Activated T-cell treated with anti-CD3 and anti-CD28 coated beads, Interleukin-2, amount 50 U/mL, for 4 hours (primary cell): ENCODE results near the gene CCT8. TPM values are rescaled to one million over a fixed set of nuclear protein-coding genes. Genes with fewer than 3 reads are reported as not detected.
"Not testable (repeated sequence)": the region's sequence is repeated elsewhere in the genome, so short reads cannot be mapped to it uniquely, and the experiment has no call there.

Experiments
- ATAC-seq, 2 donors: fragments of 200-7000 bp; cut with Tn5 transposase; one replicate each; pipeline ENCODE4 v1.10.0; 2021
- DNase-seq: peaks from one replicate; pipeline ENCODE4 v3.0.0-alpha.2; 2020
- H3K27me3 Mint-ChIP-seq: one replicate; pipeline ENCODE4 v1.8.0; 2021; ENCODE audit warnings: low read depth, mixed read lengths
- H3K36me3 Mint-ChIP-seq: one replicate; pipeline ENCODE4 v1.8.0; 2022; ENCODE audit warnings: mixed read lengths; ENCODE audit not compliant: insufficient read depth
- H3K4me1 Mint-ChIP-seq: one replicate; pipeline ENCODE4 v1.8.0; 2021; ENCODE audit warnings: low read depth, mixed read lengths
- H3K4me3 Mint-ChIP-seq: one replicate; pipeline ENCODE4 v1.8.0; 2021; ENCODE audit warnings: mild to moderate bottlenecking, moderate library complexity, mixed read lengths
- H3K9me3 Mint-ChIP-seq: one replicate; pipeline ENCODE4 v1.8.0; 2021; ENCODE audit warnings: mixed read lengths
- total RNA-seq, 3 donors: library from RNA; stranded (reverse); gene quantifications; one replicate each; pipeline ENCODE4 v1.2.1, GENCODE V29; 2021

The CCT8 gene
- total RNA-seq, 3 donors from 2014 or later: 417 to 558 (median 510) TPM

GRCh38 chr21:29085106-29085752 is 11.8 kb upstream of the CCT8 start:
- Mint-ChIP-seq H3K27me3 (no peaks in the 10 kb centered on the region), H3K9me3 (no peaks in the 10 kb centered on the region), H3K4me3 (no peak overlapping the region), H3K4me1 (peaks cover 23% of the 10 kb centered on the region), H3K36me3 (peaks cover 4% of the 10 kb centered on the region)
- no peak for ATAC-seq
- no peak for DNase-seq

DNA sequence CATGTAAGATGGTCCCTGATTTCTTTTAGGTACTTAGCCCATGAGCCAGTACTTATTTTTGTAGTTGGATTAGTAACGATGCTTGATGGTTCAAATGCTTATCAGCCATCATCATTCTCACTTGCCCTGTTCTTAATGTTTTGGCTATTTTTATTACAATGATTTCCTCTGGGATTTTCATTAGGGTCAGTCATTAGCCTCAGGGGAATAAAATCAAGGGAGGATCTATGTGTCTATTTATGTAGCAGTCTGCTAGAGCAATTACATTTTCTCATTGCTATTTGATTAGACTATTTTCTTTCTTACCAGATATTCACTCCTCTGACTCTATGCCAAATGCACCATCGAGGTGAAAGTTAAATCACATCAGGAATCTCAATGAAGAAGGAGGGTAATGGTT is 10.9 kb upstream of the CCT8 start:
- DNase-seq: no peak
- Mint-ChIP-seq H3K36me3 (peaks cover 4% of the 10 kb centered on the region), H3K4me1 (peaks cover 32% of the 10 kb centered on the region), H3K27me3 (no peaks in the 10 kb centered on the region), H3K9me3 (no peaks in the 10 kb centered on the region), H3K4me3 (no peak overlapping the region)
- ATAC-seq: no peak

DNA sequence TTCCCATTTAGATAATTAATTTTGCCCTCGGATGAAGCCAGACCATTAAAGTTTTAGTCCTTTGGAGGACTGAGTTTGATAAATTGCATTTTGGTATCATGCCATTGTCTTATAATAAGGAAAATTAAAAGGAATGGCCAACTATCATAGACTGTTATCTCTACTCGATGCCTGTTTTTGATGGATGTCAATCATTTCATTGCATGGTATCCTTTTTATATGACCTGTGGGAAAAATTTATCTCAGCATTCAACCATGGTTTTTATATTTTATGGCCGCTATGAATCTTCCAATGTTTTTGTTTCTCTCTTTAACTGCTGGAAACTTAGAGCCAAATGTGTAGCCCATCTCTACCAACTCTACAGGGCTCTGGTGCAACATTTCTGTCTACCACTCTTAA is 9.9 kb upstream of the CCT8 start:
- H3K4me3 Mint-ChIP-seq: no peak overlapping the region
- ATAC-seq (no peak), DNase-seq (no peak)
- no peaks in the 10 kb centered on the region for H3K27me3 Mint-ChIP-seq
- no peaks in the 10 kb centered on the region for H3K9me3 Mint-ChIP-seq
- peaks cover 41% of the 10 kb centered on the region for H3K4me1 Mint-ChIP-seq
- peaks cover 4% of the 10 kb centered on the region for H3K36me3 Mint-ChIP-seq

DNA sequence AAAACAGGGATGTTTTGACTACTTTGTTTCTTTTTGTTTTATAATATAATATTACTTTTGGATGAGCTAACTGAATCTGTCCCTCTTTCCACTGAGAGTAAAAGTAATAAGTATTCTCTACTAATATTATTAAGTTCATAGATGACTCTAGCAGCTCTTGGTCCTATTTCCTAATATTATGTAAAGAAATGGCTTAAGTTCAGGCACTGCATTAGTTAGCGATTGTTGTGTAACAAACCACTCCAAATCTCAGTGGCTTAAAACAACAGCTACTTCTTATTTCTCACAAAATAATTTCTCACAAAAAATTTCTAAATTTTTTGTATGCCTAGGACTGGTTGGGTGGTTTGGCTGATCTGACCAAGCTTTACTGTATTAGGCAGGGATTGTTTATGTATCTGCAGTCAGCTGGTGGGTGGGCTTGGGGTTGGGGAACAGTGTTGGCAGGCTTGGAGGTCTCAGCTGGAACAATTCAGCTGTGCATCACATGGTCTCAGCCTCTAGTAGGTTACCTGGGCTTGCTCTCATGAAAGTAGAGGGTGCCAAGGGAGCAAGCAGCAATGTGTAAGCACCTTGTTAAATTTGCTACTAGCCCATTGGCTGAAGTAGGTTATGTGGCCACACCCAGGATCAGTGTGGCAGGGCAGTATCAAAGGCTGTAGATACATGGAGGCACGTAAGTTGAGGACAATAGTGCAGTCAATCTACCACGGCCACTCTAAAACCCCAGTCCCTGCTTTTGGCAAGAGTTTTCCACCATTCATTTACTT is 8.8 kb upstream of the CCT8 start:
- no peaks in the 10 kb centered on the region for H3K27me3 Mint-ChIP-seq
- H3K4me1 Mint-ChIP-seq: peaks cover 44% of the 10 kb centered on the region
- no peak overlapping the region for H3K4me3 Mint-ChIP-seq
- H3K36me3 Mint-ChIP-seq: peaks cover 4% of the 10 kb centered on the region
- no peaks in the 10 kb centered on the region for H3K9me3 Mint-ChIP-seq
- DNase-seq (no peak), ATAC-seq (no peak)

GRCh38 chr21:29080454-29080941 is 7.0 kb upstream of the CCT8 start:
- H3K36me3 Mint-ChIP-seq: no peaks in the 10 kb centered on the region
- peak overlapping the region; percentile 19 for H3K4me3 Mint-ChIP-seq
- no peak for ATAC-seq
- no peak for DNase-seq
- H3K27me3 Mint-ChIP-seq: no peaks in the 10 kb centered on the region
- H3K9me3 Mint-ChIP-seq: peaks cover 4% of the 10 kb centered on the region
- H3K4me1 Mint-ChIP-seq: peaks cover 58% of the 10 kb centered on the region

- DNase-seq (no peak), ATAC-seq (peak; percentile 47 to 48)
- Mint-ChIP-seq H3K27me3 (no peaks in the 10 kb centered on the region), H3K4me1 (peaks cover 62% of the 10 kb centered on the region), H3K36me3 (no peaks in the 10 kb centered on the region), H3K4me3 (peak overlapping the region; percentile 11), H3K9me3 (peaks cover 4% of the 10 kb centered on the region)
Measured at GRCh38 chr21:29078869-29079767, 5.7 kb upstream of the CCT8 start.

GRCh38 chr21:29077651-29078090 is 4.2 kb upstream of the CCT8 start:
- Mint-ChIP-seq H3K9me3 (peaks cover 4% of the 10 kb centered on the region), H3K27me3 (no peaks in the 10 kb centered on the region), H3K36me3 (peaks cover 7% of the 10 kb centered on the region), H3K4me3 (peak overlapping the region; percentile 85), H3K4me1 (peaks cover 64% of the 10 kb centered on the region)
- ATAC-seq: no peak
- no peak for DNase-seq

- Mint-ChIP-seq H3K36me3 (peaks cover 12% of the 10 kb centered on the region), H3K4me3 (peak overlapping the region; percentile 87), H3K4me1 (peaks cover 66% of the 10 kb centered on the region)
- not testable (repeated sequence) for H3K27me3 Mint-ChIP-seq, ATAC-seq, H3K9me3 Mint-ChIP-seq
- DNase-seq: peak; percentile 62
Measured at GRCh38 chr21:29076731-29077640, 3.5 kb upstream of the CCT8 start.

DNA sequence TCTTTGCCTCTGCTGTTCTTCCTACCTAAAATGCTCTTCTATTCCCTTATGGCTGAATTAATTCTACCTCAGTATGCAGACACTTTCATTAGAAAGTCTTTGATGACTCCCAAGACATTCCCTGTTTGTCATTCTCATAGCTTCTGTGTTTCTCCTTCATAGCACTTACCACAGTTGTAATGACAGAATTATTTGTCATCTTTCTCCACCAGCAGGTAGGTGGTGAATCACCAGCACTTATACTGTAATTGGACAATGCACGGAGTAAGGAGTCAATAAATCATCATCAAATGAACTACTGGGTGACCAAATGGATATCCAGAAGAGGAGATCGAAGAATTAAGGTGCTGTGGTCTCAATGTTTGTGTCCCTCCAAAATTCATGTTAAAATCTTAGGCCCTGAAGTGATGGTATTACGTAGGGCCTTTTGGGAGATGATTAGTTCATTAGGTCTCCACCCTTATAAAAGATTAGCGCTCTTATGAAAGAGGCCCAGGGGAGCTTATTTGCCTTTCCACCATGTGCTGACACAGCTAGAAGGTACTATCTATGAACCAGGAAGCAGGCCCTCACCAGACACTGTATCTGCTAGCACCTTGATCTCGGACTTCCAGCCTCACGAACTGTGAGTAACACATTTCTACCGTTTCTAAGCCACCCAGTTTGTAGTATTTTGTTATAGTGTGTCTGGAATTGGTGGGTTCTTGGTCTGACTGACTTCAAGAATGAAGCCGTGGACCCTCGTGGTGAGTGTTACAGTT is 2.4 kb upstream of the CCT8 start:
- Mint-ChIP-seq H3K4me1 (peaks cover 68% of the 10 kb centered on the region), H3K4me3 (peak overlapping the region; percentile 87), H3K9me3 (peaks cover 4% of the 10 kb centered on the region), H3K27me3 (no peaks in the 10 kb centered on the region), H3K36me3 (peaks cover 17% of the 10 kb centered on the region)
- DNase-seq: no peak
- no peak for ATAC-seq

DNA sequence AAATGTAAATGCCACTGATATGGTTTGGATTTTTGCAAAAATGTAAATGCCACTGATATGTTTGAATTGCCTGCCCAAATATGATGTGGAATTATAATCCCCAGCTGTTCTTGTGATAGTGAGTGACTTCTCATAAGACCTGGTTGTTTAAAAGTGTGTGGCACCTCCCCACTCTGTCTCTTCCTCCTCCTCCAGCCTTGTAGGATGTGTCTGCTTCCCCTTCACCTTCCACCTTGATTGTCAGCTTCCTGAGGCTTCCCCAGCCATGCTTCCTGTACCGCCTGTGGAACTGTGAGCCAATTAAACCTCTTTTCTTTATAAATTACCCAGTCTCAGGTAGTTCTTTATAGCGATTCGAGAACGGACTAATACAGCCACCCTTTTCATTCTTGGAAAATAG is 1.3 kb upstream of the CCT8 start:
- H3K9me3 Mint-ChIP-seq: peaks cover 4% of the 10 kb centered on the region
- peak overlapping the region; percentile 37 for H3K4me3 Mint-ChIP-seq
- H3K27me3 Mint-ChIP-seq: no peaks in the 10 kb centered on the region
- peaks cover 20% of the 10 kb centered on the region for H3K36me3 Mint-ChIP-seq
- no peak for DNase-seq
- ATAC-seq: no peak
- peaks cover 63% of the 10 kb centered on the region for H3K4me1 Mint-ChIP-seq

DNA sequence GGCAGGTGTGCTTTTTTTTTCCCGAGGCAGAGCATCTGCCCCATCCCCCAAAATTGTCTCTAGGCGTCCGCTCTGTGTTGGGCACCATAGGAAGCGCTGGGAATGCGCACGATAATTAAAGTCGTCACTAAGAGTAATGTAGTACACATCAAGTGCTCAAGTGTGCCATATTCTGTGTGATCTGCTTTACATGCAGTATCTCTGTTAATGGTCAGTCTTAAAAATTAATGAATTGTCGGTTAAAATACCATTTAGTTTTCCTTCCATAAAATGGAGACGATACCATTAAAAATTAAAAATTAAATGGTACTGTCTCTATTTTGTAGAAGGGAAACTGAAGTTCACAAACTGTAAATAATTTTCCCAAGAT is 544 bp upstream of the CCT8 start:
- ATAC-seq: peak; percentile 1 to 4
- Mint-ChIP-seq H3K4me3 (peak overlapping the region; percentile 99), H3K27me3 (no peaks in the 10 kb centered on the region), H3K9me3 (peaks cover 4% of the 10 kb centered on the region), H3K4me1 (peaks cover 57% of the 10 kb centered on the region), H3K36me3 (peaks cover 25% of the 10 kb centered on the region)
- DNase-seq: no peak

- DNase-seq: no peak
- peak; percentile 1 to 2 for ATAC-seq
- Mint-ChIP-seq H3K9me3 (peaks cover 4% of the 10 kb centered on the region), H3K27me3 (no peaks in the 10 kb centered on the region), H3K4me1 (peaks cover 52% of the 10 kb centered on the region), H3K36me3 (peaks cover 28% of the 10 kb centered on the region), H3K4me3 (peak overlapping the region; percentile 99)
Measured at GRCh38 chr21:29072873-29073221, 601 bp downstream of the CCT8 start.

GRCh38 chr21:29064850-29065481 is 8.5 kb downstream of the CCT8 start:
- Mint-ChIP-seq H3K9me3 (no peaks in the 10 kb centered on the region), H3K4me1 (peaks cover 10% of the 10 kb centered on the region), H3K27me3 (no peaks in the 10 kb centered on the region), H3K36me3 (peaks cover 56% of the 10 kb centered on the region), H3K4me3 (no peak overlapping the region)
- DNase-seq: no peak
- ATAC-seq: no peak
